Glomerular visceral epithelial cell (primary cell): ENCODE measurements around the gene NIP7.
"Not testable (repeated sequence)": the region's sequence is repeated elsewhere in the genome, so short reads cannot be mapped to it uniquely, and the experiment has no call there.

Source experiments
- DNase-seq: peaks from one replicate; pipeline ENCODE4 v3.0.0-alpha.2; 2016; ENCODE audit errors: extremely low spot score

NIP7 gene

DNA sequence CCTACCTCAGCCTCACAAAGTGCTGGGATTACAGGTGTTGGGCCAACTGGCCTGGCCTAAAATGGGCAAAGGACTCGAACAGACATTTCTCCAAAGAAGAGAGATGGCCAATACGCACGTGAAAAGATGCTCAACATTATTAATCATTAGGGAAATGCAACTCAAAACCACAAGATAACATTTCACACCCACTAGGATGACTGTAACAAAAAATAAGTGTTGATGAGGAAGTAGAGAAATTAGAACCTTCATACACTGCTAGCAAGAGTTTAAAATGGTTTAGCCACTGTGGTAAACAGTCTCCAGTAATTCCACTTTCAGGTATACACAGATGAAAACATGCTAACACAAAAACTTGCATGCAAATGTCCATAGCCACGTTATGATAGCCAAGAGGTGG lies 6.4 kb downstream of the NIP7 start:
- no peak for DNase-seq

DNA sequence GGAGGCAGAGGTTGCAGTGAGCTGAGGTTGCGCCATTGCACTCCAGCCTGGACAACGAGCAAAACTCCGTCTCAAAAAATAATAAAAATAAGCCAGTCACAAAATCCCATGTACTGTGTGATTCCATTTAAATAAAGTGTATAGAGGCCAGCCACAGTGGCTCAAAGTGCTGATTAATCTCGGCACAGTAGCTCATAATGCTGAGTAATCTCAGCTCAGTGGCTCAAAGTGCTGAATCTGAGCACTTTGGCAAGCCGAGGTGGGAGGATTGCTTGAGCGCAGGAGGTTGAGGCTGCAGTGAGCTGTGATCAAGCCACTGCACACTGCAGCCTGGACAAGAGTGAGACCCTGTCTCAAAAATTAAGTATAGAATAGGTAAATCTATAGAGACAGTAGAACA lies 7.1 kb downstream of the NIP7 start:
- no peak for DNase-seq

DNA sequence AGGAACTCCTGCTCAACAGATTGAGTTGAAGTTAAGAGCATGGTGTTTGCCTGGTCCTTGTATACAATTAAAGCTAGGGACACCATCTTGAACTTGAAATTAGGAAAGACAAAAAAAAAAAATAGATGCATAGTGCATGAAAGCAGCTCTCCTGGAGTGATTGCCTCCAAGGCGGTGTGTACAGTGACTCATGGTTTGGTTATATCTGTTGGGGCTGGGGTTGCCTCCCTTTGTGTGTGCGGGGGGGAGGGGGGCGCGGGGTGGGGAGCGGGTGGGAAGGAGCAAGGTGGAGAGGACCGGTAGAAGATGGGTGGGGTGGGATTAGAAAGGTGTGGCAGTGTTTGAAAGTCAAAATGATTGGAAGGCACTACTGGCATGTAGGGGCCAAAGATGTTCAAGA lies 8.7 kb downstream of the NIP7 start:
- DNase-seq: no peak

DNA sequence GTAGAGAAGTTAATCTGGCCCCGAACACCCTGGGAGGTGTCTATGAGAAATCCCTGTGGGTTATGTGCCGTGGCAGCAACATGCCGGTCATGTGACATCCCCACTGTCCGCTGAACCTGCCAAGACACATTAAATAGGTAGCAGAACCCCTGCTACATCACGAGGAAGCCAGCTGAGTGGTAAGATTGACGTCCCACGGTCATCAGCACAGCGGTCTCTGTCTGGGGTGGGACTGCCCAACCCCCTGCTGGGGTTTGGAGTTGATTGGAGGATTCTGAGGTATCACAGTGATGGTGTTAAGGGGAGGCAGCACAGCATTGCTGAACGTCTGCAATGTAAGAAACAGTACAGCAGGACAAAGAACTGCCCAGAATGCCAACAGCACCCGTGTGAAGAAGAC lies 10.0 kb downstream of the NIP7 start:
- DNase-seq: no peak

DNA sequence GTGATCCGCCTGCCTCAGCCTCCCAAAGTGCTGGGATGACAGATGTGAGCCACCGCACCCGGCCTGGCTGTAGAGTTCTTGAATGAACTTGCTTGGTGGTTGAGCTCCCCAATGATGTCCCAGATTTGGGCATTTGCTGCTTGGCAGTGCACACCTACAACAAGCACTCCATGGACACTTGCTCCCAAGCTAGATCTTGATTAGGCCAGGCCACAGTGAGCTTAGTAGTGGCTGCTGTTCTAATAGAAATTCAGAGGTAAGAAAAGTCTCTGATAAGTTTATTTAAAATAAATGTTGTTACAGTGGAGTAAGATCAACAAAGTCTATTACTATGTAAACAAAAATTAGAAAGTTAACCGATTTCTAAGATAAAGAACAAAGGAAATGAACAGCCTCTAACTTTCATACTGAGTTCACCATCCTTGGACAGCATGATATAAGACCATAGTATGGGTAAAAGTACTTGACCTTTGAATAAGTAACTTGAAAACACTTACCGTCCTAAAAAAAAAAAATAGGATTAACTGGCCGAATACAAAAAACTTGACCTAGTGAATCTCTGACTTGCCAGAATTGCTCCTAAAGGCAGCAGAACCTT lies 11.1 kb downstream of the NIP7 start:
- no peak for DNase-seq

DNA sequence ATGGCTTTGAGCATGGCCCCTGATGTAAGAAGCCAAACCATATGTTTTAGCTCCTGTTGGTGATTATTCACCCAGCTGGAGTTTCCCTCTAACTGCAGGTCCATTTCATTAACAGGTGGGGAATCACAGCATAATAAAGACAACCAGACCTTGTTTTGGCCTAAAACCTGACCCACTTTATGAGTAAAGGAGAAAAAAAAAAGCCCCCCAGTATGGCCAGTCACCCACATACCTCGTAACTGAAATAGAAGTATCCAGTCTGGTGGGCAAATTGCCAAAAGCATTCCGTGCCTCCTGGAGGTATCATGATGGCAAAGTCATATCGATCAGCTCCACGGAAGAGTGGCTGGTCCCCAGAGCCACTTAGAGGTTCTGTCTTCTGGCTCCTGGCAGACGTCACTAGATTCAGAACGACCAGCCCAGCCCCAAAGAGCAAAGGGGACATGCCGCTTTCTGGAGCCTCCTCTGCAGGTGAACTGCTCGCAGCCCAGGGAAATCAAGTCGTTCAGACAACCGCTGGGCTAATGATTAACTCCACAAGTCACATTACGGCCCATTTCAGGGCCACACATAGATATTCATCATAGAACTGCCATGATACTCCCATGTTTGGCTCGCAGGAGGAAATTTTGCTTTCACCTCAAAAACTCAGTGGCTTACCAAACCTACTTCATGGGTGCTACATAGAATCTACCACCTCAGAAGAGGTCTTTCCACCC lies 11.9 kb downstream of the NIP7 start, which contains the start of gene TMED6:
Gene TMED6 (minus strand): TSS at position 478 of the 719 bp plus-strand sequence. CDS start 33 bp downstream, at position 445.
- DNase-seq: peak; percentile 47

DNA sequence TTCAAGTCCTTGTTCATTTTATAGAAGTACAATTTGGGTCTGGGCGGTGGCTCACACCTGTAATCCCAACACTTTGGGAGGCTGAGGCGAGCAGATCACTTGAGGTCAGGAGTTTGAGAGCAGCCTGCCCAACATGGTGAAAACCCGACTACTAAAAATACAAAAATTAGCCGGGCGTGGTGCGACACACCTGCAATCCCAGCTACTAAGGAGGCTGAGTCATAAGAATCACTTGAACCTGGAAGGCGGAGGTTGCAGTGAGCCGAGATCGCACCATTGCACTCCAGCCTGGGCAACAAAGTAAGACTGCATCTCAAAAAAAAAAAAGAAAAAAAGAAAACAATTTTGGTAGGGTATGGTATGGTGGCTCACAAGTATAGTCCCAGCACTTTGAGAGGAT lies 20.5 kb downstream of the NIP7 start:
- DNase-seq: not testable (repeated sequence)

DNA sequence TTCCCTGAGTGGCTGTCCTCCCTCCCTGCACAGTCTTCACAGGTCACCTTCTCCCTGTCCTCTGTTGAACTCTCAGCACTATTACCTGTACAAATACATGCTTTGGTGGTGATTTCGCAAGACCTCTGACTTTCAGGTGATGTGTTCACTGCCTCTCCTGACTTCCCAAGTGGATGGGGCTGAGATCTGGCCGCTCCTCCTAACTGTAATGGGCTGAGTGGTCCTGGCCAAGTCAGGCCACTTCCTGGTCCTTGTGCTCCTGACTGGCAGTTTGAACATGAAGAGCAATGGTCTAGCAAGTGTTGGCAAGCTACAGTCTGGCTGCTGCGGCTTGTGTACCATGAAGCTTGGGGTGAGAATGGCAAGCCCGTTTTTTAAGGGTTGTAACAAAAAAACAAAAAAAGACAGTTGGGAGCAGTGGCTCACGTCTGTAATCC lies 23.7 kb downstream of the NIP7 start:
- DNase-seq: no peak

DNA sequence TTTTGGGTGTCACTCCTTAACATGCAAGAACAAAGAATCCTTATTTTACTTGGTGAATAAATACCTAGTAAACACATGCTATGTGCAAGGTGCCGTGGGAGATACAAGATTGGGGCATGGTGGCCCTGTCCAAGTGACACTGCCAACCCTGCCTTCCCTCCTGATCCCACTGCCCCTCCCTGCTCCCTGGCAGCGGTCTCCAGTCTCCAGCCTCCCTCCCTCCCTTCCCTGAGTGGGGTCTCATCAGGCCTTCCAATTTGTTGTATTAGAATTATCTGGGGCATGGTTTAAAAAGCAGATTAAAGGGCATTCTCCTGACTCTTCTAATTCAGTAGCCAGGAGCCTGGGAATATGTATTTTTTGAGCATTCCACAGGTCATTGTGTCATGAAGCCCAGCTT lies 24.5 kb downstream of the NIP7 start:
- no peak for DNase-seq

DNA sequence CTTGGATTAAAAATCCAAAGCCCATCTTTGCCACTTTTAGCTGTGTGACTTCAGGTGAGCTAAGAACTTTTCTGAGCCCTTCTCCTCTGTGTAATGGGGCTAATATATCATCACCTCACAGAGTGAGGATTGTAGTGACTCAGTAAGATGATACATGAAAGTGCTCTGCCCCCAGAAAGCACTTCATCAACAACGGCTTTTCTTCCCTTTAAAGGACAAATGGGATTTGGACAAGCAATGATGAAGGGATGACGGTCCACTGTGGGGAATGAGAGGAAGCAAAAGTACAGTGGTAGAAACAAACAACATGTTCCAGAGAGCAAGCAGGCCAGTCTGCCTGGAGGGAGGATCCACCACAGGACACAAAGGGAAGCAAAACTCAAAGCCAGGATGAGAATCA lies 26.3 kb downstream of the NIP7 start:
- DNase-seq: no peak

DNA sequence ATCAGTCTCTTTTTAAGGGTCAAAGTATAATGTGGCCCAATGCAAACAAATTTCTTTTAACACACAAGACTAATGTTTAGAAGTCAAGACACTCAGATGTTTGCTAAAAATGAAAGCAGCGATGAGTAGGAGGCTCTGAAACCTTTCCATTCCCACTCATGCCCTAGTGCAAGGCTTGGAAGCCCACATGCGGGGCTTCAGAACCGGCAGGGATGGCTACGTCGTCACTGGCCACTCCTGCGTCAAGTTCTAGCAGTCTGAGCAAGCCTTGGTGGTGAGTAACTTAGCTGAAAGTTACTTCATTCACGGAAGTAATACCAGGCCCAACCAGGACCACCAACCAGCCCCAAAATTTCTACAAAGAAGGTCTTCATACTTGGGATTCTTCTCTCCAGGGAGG lies 26.9 kb downstream of the NIP7 start:
- DNase-seq: no peak

DNA sequence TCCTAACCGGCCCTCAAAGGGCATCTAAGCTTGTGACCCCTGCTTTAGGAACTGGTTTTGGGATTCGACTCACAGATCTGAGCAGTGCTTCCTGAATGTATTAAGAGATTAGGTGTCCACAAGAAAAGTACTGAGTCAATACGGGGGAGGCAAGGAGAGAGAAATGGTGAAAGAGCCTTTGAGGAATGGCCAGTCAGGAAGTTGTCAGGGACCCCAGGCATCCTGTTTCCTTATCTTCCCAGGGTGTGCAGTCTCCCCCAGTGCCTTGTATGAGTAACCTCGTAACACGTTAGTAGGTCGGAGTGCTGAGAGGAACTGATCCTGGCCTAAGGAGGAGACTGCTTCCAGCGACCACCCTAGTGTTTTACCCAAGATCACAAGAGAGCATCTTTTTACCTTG lies 28.4 kb downstream of the NIP7 start:
- no peak for DNase-seq

DNA sequence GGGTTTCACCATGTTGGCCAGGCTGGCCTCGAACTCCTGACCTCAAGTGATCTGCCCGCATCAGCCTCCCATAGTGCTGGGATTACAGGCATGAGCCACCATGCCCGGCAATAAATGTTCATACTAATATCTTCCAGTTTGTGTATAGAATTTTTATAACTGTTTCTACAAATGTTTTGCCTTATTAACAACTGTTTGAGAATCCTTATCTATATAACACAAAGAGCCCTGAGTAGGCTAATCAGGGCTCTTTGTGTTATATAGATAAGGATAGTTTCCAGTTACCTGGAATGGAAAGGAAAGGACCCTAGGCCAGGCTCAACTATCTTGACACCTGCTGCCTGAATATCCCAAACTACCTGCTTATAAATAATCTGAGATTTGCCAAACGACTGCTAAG lies 29.3 kb downstream of the NIP7 start:
- no peak for DNase-seq

DNA sequence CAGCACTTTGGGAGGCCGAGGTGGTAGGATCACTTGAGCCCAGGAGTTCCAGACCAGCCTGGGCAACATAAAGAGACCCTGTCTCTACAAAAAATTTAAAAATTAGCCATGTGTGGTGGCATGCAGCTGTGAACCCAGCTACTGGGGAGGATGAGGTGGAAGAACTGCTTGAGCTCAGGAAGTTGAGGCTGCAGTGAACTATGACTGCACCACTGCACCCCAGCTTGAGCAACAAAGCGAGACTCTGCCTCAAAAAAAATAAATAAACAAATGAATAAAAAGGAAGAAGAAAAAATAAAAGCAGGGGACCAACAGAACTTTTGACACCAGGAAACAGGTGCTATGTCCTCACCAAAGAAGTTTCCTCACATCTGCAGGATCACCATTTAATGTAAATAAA lies 32.0 kb downstream of the NIP7 start:
- no peak for DNase-seq

DNA sequence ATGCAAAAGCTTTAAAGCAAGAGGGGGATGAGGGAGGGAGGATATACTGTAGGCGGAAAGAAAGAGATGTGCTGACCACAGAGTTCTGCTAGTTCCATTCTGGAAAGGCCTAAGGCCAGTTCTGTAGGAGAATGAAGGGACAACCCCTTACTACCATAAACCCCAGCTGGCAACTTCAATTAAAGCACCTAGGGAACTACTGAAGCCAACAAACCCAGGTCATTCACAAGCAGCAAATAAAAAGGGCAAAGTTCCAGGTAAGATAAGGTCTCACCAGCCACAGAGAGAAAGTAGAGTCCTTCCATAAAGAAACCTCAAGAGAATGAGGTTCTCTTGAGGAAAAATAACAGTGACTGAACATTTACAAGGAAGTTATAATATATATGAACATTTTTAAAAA lies 33.4 kb downstream of the NIP7 start:
- DNase-seq: no peak

DNA sequence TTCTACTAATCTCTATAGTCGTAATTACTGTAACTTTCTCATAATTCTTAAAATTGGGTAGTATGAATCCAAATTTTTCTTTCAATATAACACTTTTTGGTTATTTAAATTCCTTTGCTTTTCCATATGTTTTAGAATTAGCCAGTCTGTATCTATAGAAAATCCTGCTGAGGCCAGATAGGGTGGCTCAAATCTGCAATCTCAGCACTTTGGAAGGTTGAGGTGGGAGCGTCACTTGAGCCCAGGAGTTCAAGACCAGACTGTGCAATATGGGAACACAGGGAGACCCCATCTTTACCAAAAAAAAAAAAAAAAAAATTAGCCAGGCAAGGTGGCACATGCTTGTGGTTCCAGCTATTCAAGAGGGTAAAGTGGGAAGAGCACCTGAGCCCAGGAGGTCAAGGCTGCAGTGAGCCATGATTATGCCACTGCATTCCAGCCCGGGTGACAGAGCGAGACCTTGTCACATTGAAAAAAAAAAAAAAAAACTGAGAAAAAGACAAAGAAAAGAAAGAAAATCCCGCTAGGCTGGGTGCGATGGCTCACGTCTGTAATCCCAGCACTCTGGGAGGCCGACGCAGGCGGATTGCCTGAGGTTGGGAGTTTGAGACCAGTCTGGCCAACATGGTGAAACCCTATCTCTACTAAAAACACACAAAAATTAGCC lies 37.0 kb downstream of the NIP7 start:
- no peak for DNase-seq

DNA sequence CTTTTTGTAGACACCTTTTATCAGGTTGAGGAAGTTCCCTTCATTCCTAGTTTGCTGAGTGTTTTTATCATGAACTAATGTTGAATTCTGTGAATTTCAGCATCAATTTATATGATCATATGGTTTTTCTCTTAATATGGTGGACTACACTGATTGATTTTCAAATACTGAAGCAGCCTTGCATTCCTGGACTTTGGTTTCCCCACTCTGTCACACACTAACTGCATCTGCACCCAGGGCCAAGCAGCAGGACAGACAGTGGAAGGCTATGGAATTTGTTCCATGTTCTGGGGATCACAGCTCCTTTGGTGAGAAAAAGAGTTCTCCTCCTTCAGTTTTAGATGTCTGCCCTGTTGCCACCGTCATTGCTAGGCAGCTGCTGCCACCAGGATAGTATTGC lies 38.5 kb downstream of the NIP7 start:
- no peak for DNase-seq

DNA sequence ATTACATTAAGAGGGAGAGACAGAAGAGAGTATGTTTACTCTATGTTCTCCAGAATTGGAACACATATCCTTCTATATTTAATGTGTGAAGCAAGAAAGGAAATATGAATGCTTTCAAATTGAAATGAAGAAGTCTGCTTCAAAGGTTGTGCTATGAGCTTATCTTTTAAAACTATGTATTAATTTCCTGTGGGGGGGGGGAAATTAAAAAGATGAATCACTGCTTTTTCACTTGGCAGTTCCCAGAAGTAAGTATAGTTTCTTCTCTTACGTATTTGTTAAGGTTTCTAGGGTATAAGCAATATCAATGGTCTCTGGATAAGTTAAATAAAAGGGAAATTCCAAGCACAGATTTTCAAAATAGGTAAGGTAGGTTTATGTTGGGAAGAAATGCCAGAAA lies 39.2 kb downstream of the NIP7 start:
- no peak for DNase-seq

DNA sequence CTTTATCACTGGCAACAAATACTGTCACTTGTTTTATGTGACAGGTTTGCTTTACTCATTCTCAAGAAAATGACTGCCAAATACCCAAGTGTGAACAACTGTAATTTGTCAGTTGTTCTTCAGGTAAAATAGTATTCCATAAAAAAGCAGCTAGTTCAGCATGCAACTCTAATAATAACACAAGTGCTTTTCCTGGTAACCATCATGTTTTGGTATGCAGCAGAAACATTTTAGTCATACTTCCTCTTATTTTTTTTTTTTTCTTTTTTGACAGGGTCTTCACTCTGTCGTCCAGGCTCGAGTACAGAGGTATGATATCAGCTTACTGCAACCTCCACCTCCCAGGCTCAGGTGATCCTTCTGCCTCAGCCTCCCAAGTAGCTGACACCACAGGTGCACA lies 41.7 kb downstream of the NIP7 start:
- DNase-seq: no peak

DNA sequence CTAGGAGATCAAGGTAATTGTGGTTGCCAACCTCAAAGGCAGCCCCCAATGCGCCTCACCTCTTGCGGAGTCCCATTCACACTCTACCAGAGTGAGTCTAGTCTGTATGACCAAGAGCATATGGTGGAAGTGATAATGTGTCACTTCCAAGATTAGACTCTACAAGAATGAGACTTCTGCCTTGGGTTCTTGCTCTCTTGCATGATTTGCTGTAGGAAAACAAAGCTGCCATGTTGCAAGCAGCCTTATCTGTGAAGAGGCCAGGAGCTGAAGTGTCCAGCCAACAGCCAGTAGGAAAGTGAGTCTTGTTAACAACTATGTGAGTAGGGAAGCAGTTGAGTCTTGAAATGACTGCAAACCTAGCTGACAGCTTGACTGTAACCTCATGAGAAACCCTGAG lies 42.8 kb downstream of the NIP7 start:
- no peak for DNase-seq

DNA sequence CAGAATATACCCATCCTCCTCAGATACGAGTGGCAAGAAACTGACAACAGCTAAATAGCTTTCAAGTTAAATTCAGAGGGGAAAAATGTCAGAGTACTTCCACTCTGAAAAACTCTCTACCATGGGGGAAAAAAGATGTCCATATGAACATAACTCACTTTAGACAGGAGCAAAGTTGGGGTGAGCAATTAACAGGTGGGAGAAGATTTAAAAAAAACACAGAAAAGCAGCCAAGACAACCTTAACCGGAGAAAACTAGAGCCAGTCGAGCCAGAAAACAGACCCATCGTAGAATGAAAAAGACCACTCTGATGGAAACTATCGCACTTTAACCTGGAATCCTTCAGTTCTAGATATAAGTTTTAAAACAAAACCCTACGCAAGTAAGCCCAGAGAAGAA lies 45.4 kb downstream of the NIP7 start:
- DNase-seq: no peak

DNA sequence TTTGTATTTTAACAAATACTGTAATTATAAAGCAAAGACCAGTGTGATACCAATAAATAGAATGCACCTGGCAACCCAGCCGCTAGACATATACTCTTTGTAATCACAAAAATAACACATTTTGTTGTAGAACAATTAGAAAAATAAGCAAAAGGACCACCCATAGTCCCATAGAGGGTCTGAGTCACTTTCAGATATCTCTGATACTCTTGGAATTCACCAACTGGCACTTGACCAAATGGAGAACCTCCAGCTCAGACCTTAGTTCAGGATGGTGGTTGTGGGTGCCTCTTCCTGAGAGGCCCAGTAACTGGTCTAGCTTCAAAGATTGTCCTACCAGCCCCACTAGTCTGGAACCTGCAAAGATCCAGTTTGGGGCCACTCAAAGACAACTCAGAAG lies 47.0 kb downstream of the NIP7 start:
- no peak for DNase-seq
